Hepatocyte (in vitro differentiated cells): ENCODE data around the gene ADSL.

Experiments
- EZH2 ChIP-seq: fragments of 200-600 bp; sonication (generic); IDR thresholded peaks from 2 replicates; pipeline ENCODE4 v1.6.1; 2016; ENCODE audit warnings: antibody characterized with exemption, mild to moderate bottlenecking, borderline replicate concordance
- TF ChIP-seq, protein P1 (sequence below): fragments of 200-600 bp; sonication (generic); IDR thresholded peaks from 2 replicates; pipeline ENCODE4 v1.5.1; 2016; ENCODE audit warnings: antibody characterized with exemption, mild to moderate bottlenecking; ENCODE audit not compliant: poor library complexity

GRCh38 chr22:40325315-40325714, 21.0 kb upstream of the ADSL start:
- TF ChIP-seq, protein P1, sequence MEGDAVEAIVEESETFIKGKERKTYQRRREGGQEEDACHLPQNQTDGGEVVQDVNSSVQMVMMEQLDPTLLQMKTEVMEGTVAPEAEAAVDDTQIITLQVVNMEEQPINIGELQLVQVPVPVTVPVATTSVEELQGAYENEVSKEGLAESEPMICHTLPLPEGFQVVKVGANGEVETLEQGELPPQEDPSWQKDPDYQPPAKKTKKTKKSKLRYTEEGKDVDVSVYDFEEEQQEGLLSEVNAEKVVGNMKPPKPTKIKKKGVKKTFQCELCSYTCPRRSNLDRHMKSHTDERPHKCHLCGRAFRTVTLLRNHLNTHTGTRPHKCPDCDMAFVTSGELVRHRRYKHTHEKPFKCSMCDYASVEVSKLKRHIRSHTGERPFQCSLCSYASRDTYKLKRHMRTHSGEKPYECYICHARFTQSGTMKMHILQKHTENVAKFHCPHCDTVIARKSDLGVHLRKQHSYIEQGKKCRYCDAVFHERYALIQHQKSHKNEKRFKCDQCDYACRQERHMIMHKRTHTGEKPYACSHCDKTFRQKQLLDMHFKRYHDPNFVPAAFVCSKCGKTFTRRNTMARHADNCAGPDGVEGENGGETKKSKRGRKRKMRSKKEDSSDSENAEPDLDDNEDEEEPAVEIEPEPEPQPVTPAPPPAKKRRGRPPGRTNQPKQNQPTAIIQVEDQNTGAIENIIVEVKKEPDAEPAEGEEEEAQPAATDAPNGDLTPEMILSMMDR = no peak
- no peak for TF ChIP-seq EZH2
